HG03460 (cell line): ENCODE results near the gene C21orf91.
A peak's percentile ranks its signal among the peaks of the same experiment; 100 is the strongest.
"Not testable (repeated sequence)": the region's sequence is repeated elsewhere in the genome, so short reads cannot be mapped to it uniquely, and the experiment has no call there.

Experiments used
- ATAC-seq: cut with Tn5 transposase; IDR thresholded peaks from one replicate; pipeline ENCODE4 v1.9.1; 2021; ENCODE audit not compliant: unreplicated experiment

C21orf91 gene

DNA sequence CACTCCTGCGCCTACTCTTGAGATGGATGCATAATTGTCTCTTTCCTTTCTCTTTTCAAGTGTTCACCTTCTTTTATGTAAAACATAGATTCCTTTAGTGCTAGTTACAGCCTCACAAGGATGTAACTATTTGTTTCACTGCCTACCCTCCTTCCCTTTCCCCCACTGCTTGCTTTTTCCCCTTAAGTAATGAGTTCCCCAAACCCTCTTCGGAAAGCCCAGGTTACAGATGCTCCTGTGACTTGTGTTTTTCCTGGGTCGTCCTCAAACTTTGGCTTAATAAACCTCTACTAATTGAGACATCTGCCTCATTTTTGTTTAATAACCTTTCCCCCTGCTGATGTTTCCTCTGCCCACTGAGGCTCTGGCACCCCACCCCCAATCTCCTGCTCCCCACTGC, 39.2 kb downstream of the C21orf91 start:
- no peak for ATAC-seq

DNA sequence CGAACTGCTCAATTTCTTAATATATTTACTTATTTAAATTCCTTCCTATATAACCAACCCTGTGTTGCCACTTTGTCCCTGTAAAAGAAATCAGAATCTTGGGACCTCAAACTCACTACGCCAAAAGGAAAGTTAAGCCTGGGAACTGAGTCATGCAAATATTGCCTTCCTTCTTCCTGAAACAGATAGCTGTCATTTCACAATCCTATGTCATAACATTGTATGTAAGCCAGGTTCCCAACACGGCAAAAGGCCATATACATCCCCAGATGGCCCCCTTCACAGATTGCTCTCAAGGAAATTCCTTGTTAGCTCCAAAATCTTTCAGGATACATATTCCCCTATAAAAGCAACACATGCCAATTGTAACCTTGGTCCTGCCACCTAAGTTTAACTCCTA, 39.7 kb downstream of the C21orf91 start:
- ATAC-seq, result no peak

DNA sequence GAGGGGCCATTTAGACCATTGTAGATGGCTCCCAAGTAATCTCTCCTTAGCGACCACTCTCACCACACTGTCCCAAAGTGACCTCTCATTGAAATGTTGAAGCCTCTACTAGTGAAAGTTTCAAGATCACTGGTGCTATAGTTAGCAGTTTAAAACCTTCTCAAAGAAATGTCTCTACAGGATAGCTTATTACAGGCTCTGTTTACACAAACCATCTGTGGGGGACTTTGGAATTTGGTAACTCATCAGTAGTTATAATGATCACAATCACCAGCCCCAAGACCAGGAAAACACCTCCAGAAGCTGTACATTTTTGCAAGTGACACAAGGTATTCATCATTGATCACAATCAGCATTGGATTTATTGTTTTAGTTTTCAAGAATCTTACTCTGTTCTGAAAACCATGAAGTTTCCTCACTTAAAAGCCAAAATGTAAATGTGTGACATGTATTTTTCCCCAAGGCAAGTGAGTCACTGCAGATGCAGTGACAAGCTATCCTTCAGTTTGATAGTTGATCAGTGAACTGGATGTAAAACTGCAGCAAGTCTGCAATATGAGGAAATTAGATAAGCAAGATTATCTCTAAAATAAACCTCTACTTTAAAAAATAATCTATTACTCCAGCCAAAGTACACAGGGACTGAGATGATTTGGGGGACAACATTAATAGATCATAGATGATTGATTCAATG, 41.9 kb downstream of the C21orf91 start:
- ATAC-seq, result no peak

DNA sequence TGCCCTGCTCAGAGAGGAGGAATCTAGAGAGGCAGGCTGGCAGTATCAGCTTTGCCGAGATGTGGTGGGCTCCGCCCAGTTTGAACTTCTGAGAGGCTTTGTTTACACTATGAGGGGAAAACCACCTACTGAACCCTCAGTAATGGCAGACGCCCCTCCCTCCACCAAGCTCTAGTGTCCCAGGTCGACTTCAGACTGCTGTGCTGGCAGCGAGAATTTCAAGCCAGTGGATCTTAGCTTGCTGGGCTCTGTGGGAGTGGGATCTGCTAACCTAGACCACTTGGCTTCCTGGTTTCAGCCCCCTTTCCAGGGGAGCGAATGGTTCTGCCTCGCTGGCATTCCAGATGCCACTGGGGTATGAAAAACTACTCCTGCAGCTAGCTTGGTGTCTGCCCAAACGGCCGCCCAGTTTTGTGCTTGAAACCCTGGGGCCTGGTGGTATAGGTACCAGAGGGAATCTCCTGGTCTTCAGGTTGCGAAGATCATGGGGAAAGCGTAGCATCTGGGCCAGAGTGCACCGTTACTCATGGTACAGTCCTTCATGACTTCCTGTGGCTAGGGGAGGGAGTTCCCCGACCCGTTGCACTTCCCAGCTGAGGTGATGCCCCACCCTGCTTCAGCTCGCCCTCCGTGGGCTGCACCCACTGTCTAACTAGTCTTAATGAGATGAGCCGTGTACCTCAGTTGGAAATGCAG, 43.6 kb downstream of the C21orf91 start:
- peak; percentile 56 for ATAC-seq

DNA sequence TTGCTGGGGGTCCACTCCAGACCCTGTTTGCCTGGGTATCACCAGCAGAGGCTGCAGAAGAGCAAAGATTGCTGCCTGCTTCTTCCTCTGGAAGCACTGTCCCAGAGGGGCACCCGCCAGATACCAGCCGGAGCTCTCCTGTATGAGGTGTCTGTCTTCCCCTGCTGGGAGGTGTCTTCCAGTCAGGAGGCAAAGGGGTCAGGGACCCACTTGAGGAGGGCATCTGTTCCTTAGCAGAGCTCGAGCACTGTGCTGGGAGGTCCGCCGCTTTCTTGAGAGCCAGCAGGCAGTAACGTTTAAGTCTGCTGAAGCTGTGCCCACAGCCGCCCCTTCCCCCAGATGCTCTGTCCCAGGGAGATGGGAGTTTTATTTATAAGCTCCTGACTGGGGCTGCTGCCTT, 44.1 kb downstream of the C21orf91 start:
- ATAC-seq, result not testable (repeated sequence)

DNA sequence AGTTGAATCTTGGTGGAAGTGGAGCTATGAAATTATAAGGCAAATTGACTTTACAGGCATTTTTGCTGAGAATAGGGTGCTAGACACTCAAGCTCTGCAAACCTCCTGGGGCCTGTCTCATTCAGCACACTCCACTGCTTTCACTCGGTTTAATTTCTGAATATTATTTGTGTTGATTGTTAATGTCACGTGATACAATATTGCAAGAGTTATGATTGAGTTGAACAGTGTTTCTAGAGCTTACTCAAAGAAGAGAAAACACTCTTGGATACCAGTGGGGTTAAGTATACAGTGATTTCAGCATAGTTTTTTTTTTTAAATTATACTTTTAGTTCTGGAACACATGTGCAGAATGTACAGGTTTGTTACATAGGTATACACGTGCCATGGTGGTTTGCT, 49.7 kb downstream of the C21orf91 start:
- ATAC-seq, result no peak

DNA sequence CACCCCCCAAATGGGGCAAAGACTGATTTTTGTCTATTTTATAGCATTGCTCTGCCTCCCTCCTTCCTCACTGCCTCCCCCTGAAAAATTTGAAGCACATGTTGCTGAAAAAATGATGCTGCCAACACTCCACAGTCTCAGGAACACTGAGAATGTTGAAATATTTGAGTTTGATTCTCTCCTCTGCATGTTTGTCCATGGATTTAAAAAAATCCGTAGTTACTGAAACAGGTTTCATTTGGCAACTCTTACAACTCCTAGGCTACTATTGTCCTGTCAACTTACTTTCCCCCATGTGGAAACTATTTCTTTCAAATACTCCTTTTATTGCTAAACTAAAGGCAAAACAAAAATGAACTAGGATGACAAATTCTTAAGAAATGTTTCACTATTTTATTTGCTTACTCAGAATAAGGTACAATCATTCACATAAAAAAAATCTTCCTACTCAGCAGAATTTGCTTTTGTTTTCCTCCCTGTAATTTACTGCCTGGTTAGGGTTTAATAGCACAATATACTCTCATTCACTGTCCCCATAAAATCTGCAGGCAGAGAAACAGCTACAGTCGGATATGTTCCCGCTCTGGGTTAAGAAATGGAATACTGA, 50.2 kb downstream of the C21orf91 start:
- no peak for ATAC-seq

DNA sequence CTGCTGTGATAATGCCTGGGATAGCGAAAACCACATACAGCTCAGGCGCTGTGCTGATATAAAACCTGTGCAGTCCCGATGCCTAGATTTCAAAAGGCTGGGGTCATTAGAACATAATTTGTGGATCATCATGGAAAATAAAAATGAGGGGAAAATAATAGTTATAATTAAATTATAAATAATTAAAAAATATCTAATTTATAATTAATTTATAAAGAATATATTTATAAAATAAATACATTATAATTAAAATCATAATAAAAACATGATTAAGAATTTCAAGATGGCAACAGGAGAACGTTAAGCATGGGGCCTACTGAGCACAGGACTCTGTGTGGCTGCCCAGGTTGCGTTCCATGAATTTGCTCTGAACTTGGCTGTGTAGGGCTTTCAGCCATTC, 53.9 kb downstream of the C21orf91 start:
- ATAC-seq, result no peak

DNA sequence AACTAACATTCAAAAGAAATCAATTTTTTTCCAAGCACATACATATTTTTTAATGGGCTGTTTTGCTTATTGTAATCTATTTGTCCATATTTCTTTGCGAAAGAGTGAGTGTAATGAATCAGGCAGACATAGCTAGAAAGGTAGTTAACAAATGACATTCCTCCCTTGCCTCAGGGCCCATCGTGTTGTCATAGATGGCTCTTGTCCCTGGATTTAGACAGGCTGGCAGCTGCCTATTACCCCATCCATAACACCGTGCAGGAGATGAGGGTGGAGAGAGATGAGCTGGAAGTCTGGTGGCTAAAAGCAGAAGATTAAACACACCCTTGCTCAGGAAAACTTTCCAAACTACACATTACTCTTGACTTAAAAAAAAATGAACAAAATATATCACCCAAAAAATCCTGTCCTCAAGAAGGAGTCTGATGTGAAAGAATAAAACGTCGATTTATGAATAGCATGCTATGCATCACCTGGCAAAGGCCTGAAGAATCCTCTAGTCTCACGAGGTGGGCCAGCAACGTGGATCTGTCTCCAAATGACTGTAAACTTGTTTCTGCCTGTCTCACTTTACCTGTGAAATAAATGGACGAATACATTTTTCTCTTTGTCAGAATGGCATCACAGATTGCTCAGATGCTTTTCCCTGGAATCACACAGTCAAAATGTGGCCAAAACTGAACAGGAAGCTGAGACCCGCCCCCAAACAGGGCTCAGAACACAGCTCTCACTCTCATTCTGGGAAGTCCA, 55.7 kb downstream of the C21orf91 start:
- ATAC-seq, result no peak

DNA sequence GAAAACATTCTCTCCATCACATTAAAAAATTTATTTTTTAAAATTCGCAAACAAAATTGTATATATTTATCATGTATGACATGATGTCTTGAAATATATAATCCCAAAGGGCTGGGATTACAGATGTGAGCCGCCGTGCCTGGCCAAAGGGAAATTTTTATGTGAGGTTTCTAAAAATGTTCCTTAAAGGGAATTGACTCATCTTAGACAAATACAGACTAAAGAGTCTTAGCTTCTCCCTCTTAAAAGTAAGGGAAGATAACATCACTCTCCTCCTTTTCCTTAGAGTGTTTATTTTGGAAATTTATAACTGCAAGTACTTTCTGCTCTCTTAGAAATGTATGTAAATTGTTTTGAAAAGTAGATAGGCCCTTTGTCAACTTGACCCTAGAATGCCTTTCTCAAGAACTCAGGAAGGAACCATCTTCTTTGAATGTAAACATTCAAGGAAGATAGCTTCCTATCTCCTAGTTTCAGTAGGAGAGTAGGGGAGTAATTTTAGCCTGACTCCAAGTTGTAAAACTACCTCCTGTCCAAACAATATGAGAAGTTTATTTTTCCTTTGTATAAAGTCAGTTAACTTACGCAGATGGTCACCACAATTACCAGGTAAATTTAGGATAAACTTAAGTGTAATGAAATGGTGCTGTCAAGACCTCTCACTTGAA, 59.5 kb downstream of the C21orf91 start:
- no peak for ATAC-seq

DNA sequence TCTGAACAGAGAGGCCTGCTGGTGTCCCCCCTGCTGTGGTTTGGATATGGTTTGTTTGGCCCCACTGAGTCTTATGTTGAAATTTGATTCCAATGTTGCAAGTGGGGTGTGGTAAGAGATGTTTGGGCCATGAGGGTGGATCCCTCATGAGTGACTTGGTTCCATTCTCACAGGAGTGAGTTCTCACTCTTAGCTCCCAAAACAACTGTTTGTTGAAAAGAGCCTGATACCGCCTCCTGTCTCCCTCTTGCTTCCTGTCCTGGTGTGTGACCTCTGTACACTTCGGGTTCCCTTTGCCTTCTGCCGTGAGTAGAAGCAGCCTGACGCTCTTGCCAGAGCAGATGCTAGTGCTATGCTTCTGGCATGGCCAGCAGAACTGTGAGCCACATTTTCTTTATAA, 60.5 kb downstream of the C21orf91 start:
- ATAC-seq, result no peak

DNA sequence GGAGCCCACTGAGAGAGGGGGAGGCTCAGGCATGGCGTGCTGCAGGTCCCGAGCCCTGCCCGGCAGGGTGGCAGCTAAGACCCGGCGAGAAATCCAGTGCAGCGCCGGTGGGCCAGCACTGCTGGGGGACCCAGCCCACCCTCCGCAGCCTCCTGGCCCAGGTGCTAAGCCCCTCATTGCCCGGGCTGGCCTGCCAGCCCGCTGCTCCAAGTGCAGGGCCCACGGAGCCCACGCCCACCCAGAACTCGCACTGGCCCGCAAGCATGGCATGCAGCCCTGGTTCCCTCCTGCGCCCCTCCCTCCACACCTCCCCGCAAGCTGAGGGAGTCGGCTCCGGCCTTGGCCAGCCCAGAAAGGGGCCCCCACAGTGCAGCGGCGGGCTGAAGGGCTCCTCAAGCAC, 61.5 kb downstream of the C21orf91 start:
- ATAC-seq, result no peak

DNA sequence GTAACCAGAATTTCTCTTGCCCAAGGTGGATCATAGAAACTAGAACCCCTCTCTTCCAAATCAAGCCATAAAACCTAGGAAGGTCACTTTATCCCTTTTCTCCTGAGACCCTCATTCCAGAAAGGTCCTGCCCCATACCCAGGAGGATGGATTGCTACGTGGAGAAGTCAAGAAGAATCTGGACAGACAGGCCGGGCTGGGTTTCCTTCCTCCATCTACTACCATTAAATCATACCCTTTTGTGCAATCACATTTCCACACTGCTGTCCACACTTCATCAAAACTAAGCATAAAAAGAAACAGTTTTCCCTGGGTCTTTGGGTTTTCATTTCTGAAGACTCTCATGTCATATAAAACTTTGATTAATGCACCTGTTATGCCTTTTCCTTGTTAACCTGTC, 65.4 kb downstream of the C21orf91 start:
- no peak for ATAC-seq

DNA sequence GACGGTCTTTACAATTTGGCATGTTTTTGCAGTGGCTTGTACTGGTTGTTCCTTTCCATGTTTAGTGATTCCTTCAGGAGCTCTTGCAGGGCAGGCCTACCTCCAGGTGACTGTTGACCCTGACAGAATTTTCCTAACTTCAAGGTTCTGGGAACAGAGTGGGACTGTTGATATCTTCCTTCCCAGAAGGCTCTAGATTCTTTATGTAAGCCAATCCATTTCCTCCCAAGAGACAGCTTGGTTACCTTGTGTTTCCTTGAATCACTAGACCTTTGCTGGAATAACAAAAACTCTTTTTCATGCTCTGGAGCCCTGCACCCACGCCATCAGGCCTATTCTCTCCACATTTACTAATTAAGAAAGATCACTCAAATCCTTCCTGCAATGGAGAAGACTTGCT, 67.0 kb downstream of the C21orf91 start:
- no peak for ATAC-seq

DNA sequence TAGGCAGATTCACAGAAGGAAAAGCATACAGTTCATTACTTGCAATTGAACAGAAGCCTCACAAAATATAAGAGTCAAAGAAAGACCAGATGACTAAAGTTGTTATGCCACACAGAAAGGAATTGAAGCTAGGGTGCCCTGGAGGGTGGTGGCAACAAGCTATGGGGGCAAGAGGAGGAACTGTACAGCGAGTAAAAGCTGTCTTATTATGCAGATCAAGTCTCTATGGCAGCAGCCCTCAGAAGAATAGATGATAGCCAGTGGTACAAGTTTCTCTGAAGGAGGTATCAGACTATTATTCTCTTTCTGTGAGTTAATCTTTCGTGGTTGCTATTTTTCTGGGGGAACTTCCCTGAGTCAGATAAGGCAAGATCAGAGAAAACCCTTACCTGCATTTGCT, 72.2 kb downstream of the C21orf91 start:
- no peak for ATAC-seq

DNA sequence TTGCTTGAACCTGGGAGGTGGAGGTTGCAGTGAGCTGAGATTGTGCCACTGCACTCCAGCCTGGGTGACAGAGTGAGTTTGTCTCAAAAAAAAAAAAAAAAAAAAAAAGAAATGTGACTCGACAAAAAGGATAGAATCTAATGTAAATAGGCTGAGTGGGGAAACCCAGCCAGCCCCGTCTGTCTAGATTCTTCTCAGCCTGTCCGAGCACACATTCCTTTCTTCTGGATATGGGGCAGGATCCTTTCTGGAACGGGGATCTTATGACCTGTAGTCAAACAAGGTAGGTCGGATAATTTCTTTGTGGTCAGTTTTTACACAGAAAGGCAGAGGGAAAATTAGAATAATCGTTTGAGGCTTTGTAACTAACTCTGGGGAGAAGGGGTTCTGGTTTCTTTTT, 74.1 kb downstream of the C21orf91 start:
- ATAC-seq, result no peak

DNA sequence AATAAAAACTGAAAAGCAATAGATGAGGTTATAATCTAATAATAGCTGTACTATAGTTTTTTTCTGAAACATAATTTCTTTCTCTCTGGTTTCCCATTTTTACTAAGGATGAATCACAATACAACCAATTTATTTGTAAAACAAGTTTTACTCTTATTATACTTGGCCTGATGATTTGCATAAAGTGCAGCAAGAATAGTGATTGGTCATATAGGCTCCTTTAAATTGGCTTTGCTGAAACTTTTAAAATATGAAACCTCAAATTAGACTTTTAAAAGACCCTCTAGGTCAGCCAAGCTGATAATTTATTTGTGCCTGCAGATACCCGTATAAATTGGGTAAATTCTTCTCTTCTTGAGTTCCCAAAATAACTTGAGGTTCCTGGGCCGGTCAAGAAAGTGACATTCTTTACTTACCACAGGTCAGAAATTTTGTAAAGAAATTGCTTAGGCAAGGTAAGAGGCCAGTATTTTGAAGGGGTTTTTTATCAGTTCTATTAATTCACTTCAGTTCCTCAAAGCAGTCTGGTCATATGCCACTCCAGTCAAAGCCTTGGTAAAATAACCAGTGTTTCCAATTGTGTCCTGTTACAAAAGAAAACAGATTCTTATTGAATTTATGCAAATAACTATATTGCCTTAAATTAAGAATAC, 76.1 kb downstream of the C21orf91 start:
- ATAC-seq, result no peak

DNA sequence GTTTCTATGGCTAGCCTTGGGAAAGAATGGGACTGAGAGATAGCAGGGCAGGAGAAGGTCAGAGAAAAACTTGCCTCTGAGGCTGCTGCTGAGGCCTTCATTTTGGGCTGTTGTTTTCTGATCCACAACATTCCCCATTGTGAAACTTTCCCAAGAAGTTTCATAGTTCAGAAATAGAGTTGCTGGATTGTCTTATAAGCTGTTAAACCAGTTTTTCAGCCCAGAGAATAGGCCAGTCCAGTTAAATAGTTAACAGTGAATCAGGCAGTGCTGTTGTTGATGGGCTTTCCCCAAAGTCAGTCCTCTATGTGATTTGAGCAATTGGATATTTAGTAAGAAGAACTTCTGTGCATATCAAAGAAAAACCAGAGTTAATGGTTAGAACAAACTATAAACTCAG, 77.0 kb downstream of the C21orf91 start:
- ATAC-seq, result no peak
